Measurements from ENCODE around the gene YTHDF2. TPM values are rescaled to one million over a fixed set of nuclear protein-coding genes. Genes with fewer than 3 reads are reported as not detected.

The YTHDF2 gene
- total RNA-seq, result 39.2 and 40.4 TPM in 2 replicates

DNA sequence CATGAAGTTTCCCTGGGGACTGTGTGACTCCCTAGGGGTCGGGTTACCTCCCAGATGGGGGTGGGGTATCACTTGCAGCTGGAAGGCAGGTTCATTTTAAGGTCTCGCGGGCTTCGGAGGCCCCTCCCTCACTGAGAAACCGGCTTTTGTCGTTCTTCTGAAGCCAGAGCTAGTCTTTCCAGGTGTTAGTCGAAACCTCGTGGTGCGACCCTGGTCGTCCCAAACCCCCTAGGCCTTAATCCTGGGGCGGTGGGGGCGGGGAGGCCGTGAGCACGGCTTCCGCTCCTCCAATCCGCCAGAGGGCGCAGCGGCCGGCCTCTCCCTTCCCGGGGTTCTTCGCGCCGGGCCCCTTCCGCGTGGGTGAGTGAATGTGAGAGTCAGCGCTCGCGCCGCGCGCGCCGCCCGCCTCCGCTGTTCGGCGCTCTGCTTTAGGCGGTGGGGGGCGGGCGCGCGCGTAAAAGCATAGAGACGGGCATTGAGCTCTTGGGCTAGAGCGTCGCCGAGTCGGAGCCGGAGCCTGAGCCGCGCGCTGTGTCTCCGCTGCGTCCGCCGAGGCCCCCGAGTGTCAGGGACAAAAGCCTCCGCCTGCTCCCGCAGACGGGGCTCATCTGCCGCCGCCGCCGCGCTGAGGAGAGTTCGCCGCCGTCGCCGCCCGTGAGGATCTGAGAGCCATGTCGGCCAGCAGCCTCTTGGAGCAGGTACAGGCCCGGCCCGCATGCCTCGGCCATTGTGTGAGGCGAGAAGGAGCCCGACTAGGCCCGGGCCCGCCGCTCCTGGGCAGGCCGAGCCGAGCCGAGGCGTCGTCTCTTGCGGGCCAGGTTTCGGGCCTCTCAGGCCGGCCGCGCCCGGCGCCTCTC is at the start of gene YTHDF2:
YTHDF2 (plus strand) TSS at position 491 of the 857 bp plus-strand sequence; CDS start at position 672, 181 bp downstream.

GRCh38 chr1:28811766-28812668 is 75.3 kb downstream of the YTHDF2 start, which contains the start of gene OPRD1:
Gene OPRD1, plus strand, starts transcription at chr1:28812170. Its CDS starts 214 bp downstream, at chr1:28812384.

Other genes with a start within 250 kb of the YTHDF2 start
- 57.4 and 65.9 TPM in 2 replicates for gene RCC1, start 230.9 kb upstream of the YTHDF2 start, total RNA-seq
- gene TRNAU1AP, start 183.9 kb upstream of the YTHDF2 start, total RNA-seq, result 32.6 and 45.3 TPM in 2 replicates
- 3.4 and 13.5 TPM in 2 replicates for gene RAB42, start 144.7 kb upstream of the YTHDF2 start, total RNA-seq
- 29.4 and 34.3 TPM in 2 replicates for gene TAF12, start 93.9 kb upstream of the YTHDF2 start, total RNA-seq
- not detected in 2 replicates for gene RNU11, start 88.3 kb upstream of the YTHDF2 start, total RNA-seq
- gene GMEB1, start 68.2 kb upstream of the YTHDF2 start, total RNA-seq, result 6.4 and 8.1 TPM in 2 replicates
- gene OPRD1, start 75.2 kb downstream of the YTHDF2 start, total RNA-seq, result not detected in 2 replicates
- 1.4 and 6.2 TPM in 2 replicates for gene EPB41, start 177.6 kb downstream of the YTHDF2 start, total RNA-seq